Measurements from ENCODE around the gene ADAM33. TPM values are rescaled to one million over a fixed set of nuclear protein-coding genes. Genes with fewer than 3 reads are reported as not detected.

The ADAM33 gene
- total and polyA plus RNA-seq, 3 experiments from 2014 or later, result not detected

DNA sequence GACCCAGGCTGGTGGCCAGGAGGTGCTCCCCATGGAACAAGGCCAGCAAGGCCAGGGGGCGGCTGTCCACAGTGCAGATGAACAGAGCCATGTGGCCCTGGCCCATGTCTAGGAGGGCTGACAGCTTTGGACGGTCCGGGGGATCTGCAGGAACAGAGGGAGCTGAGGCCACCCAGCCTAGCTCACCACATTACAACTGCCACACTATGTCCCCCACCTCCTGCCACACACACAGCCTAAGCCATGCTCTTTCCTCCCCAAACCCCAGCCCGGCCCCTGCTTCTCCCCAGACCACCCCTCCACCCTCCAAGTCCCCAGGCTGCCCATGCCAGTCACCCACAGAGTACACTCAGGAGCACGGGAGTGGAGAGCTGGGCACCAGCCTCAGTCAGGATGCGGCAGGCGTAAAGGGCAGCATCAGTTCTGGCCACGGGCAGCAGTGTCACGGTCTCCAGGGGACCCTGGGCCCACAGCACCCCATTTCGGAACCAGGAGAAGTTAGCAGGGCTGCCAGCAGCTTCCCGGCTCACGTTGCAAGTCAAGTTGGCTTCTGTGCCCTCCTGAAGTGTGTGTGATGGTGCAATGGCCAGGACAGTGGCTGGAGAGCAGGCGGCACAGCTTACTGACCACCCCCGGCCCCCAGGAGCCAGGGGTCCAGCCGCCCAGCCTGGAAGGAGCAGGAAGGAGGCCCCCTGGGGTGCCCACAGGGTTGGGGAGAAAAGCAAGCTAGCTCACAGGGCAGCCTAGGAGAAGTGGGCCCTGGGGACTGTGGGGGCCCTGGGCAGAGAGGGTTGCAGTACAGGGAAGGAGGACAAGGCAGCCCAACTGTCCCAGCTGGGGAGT lies 15.2 kb upstream of the ADAM33 start:
- no peak overlapping the region for H3K4me3 ChIP-seq (ENCODE audit: low read length)
- Mint-ChIP-seq H3K9me3 (peaks cover 0 to 3% (median 0%) of the 10 kb centered on the region in 5 donors), H3K4me3 (no peak overlapping the region), H3K27ac (no peak overlapping the region), H3K36me3 (no peaks in the 10 kb centered on the region), H3K4me1 (no peaks in the 10 kb centered on the region), H3K27me3 (peaks cover 1 to 2% of the 10 kb centered on the region in 2 donors)
- H3K4me1 ChIP-seq (ENCODE audit: insufficient read depth, low read length), result no peaks in the 10 kb centered on the region
- ChIA-PET CTCF (interaction anchor here (1.1 to 2.9 kb wide), 2 partner anchors 10 to 14 kb away, joined by 3 to 11 read pairs; no protein-coding TSS in a partner anchor), POLR2A (no interaction called here)
- no peak overlapping the region for H3K27ac ChIP-seq (ENCODE audit: low read depth, low read length)
- no peaks in the 10 kb centered on the region for H3K9me3 ChIP-seq (ENCODE audit: low read length)
- DNase-seq, result peak in 1 of 5 donors; percentile 24
- H3K27me3 ChIP-seq (ENCODE audit: insufficient read depth, low read length, poor library complexity, severe bottlenecking), result no peaks in the 10 kb centered on the region
- H3K36me3 ChIP-seq (ENCODE audit: insufficient read depth, low read length), result no peaks in the 10 kb centered on the region

DNA sequence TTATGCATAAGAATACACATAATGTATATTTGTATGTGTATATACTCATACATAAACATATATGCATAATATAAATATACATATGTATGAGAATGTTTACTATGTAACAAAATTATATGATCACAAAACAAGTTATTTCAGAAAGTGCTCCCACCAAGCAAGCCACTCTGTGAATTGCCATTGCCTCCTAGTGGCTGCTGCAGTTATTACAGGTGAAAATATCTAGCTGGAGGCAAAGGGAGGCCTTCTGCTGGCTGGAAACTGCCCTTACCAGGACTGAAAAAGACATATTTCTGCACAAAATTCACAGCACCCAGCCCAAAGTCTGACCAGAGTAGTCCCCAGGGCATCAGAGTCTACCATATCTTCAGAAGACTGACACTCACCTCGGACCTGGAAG lies 14.4 kb upstream of the ADAM33 start:
- Mint-ChIP-seq H3K9me3 (peaks cover 0 to 3% (median 0%) of the 10 kb centered on the region in 5 donors), H3K27ac (no peak overlapping the region), H3K4me1 (no peaks in the 10 kb centered on the region), H3K27me3 (peaks cover 0 to 1% of the 10 kb centered on the region in 2 donors), H3K4me3 (no peak overlapping the region), H3K36me3 (no peaks in the 10 kb centered on the region)
- Histone ChIP-seq H3K27me3 (ENCODE audit: insufficient read depth, low read length, poor library complexity, severe bottlenecking) (no peaks in the 10 kb centered on the region), H3K9me3 (ENCODE audit: low read length) (no peaks in the 10 kb centered on the region), H3K4me1 (ENCODE audit: insufficient read depth, low read length) (no peaks in the 10 kb centered on the region), H3K36me3 (ENCODE audit: insufficient read depth, low read length) (no peaks in the 10 kb centered on the region), H3K27ac (ENCODE audit: low read depth, low read length) (no peak overlapping the region), H3K4me3 (ENCODE audit: low read length) (no peak overlapping the region)
- POLR2A ChIA-PET, result no interaction called here
- CTCF ChIA-PET, result interaction anchor here (1.1 to 1.7 kb wide), 2 partner anchors 9 to 20 kb away, joined by 3 to 5 read pairs; no protein-coding TSS in a partner anchor
- DNase-seq, result no peak

DNA sequence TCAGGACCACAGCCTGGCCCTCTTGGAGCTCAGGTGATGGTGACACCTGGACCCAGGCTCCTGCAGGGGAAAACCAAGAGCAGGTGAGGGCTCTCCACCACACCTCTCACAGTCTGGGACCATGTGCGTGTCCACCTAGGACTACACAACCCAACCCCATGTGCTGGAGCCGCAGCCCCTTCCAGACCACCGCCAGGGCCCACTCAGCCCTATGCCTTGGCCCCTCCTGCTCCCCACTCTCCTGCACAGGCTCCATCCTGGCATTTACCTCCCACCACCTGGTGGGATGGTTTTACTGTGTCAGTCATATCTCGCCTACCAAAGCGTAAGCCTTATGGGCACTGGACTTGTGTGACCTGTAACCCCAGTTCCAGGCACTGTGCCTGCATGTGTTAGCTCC lies 13.1 kb upstream of the ADAM33 start:
- Histone ChIP-seq H3K27ac (ENCODE audit: low read depth, low read length) (no peak overlapping the region), H3K4me3 (ENCODE audit: low read length) (no peak overlapping the region), H3K27me3 (ENCODE audit: insufficient read depth, low read length, poor library complexity, severe bottlenecking) (no peaks in the 10 kb centered on the region), H3K9me3 (ENCODE audit: low read length) (no peaks in the 10 kb centered on the region), H3K36me3 (ENCODE audit: insufficient read depth, low read length) (no peaks in the 10 kb centered on the region), H3K4me1 (ENCODE audit: insufficient read depth, low read length) (no peaks in the 10 kb centered on the region)
- DNase-seq, result no peak
- Mint-ChIP-seq H3K4me1 (no peaks in the 10 kb centered on the region), H3K27me3 (peaks cover 0 to 1% of the 10 kb centered on the region in 2 donors), H3K27ac (no peak overlapping the region), H3K9me3 (peaks cover 0 to 3% (median 0%) of the 10 kb centered on the region in 5 donors), H3K4me3 (no peak overlapping the region), H3K36me3 (no peaks in the 10 kb centered on the region)
- CTCF ChIA-PET, result interaction anchor here (1.7 to 3.1 kb wide), 2 partner anchors 15 to 18 kb away, joined by 5 to 11 read pairs; no protein-coding TSS in a partner anchor
- POLR2A ChIA-PET, result no interaction called here

DNA sequence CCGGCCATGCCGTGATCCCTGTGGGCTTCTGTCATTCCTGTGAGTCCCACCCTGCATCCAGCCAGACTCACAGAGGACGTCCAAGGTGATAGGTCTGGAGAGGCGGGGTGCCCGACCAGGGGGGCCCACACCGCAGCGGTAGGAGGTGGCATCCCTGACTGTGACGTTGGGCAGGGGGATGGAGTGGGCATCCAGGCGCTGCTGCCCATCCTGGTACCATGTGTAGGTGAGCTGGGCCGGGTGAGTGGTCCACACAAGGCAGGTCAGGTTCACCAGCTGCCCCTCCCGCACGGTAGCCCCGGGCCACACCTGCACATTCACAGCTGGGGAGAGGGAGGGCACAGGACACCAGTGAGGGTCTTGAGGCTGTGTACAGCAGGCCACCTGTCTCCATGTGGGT lies 11.6 kb upstream of the ADAM33 start:
- Mint-ChIP-seq H3K4me3 (no peak overlapping the region), H3K27ac (no peak overlapping the region)
- CTCF ChIA-PET, result interaction anchor here (1.2 to 3.1 kb wide), 2 partner anchors 16 to 17 kb away, joined by 4 to 11 read pairs; no protein-coding TSS in a partner anchor

DNA sequence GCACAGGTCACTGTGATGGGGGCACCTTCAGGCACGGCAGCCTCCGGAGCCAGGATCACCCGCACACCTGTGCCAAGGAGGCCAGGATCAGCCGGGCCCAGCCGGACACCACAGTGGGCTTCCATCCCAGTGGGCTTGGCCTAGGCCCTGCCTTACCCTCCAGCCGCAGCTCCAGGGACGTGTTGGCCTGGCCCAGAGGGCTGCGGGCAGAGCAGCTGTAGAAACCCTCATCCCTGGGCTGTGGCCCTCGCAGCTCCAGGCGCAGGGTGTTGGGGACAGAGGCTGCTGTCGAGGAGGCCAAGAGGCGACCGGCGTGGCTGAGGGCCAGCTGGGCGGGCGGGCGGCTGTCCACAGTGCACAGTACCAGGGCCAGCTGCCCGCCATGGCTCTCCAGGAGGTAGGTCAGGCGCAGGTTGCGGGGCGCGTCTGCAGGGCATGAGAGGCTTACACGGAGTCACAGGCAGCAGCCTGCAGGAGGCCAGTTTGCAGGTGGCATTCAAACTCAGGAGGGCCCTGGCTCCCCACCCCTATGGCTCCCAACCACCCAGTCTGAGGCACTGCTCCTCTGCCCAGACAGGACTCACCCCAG lies 11.0 kb upstream of the ADAM33 start:
- Histone ChIP-seq H3K27ac (ENCODE audit: low read depth, low read length) (no peak overlapping the region), H3K27me3 (ENCODE audit: insufficient read depth, low read length, poor library complexity, severe bottlenecking) (no peaks in the 10 kb centered on the region), H3K36me3 (ENCODE audit: insufficient read depth, low read length) (no peaks in the 10 kb centered on the region), H3K4me3 (ENCODE audit: low read length) (no peak overlapping the region), H3K4me1 (ENCODE audit: insufficient read depth, low read length) (no peaks in the 10 kb centered on the region), H3K9me3 (ENCODE audit: low read length) (no peaks in the 10 kb centered on the region)
- no peaks in the 10 kb centered on the region for H3K4me1 Mint-ChIP-seq
- H3K27me3 Mint-ChIP-seq, result peaks cover 0 to 1% of the 10 kb centered on the region in 2 donors
- ChIA-PET CTCF (interaction anchor here (1.1 to 3.1 kb wide), 3 partner anchors 16 to 18 kb away, joined by 3 to 11 read pairs (median 4); no protein-coding TSS in a partner anchor), POLR2A (no interaction called here)
- H3K4me3 Mint-ChIP-seq, result no peak overlapping the region
- H3K36me3 Mint-ChIP-seq, result no peaks in the 10 kb centered on the region
- H3K9me3 Mint-ChIP-seq, result peaks cover 0 to 3% (median 0%) of the 10 kb centered on the region in 5 donors
- DNase-seq, result no peak
- H3K27ac Mint-ChIP-seq, result no peak overlapping the region

More for the DNA sequence above, 11.6 kb upstream of the ADAM33 start:
- H3K27ac ChIP-seq (ENCODE audit: low read depth, low read length), result no peak overlapping the region
- H3K9me3 ChIP-seq (ENCODE audit: low read length), result no peaks in the 10 kb centered on the region
- DNase-seq, result no peak
- Mint-ChIP-seq H3K4me1 (no peaks in the 10 kb centered on the region), H3K27me3 (peaks cover 0 to 1% of the 10 kb centered on the region in 2 donors), H3K36me3 (no peaks in the 10 kb centered on the region), H3K9me3 (peaks cover 0 to 3% (median 0%) of the 10 kb centered on the region in 5 donors)
- POLR2A ChIA-PET, result no interaction called here
- H3K27me3 ChIP-seq (ENCODE audit: insufficient read depth, low read length, poor library complexity, severe bottlenecking), result no peaks in the 10 kb centered on the region
- no peaks in the 10 kb centered on the region for H3K36me3 ChIP-seq (ENCODE audit: insufficient read depth, low read length)
- no peaks in the 10 kb centered on the region for H3K4me1 ChIP-seq (ENCODE audit: insufficient read depth, low read length)
- H3K4me3 ChIP-seq (ENCODE audit: low read length), result no peak overlapping the region

DNA sequence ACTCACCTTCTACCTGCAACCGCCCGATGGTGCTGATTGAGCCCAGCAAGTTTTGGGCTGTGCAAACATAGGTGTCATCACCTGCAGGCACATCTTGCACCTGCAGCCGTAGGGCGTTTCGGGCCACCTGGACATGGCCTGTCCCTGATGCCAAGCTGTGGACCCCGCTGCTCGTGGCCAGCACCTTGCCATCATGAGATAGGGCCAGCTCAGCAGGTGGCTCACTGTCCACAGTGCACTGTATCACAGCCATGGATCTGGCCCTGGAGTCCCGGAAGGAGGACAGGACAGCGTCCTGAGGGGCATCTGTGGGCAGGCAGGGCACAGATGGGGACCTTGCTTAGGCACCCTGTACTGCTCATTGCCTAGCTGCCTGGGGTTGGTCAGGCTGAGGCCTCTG lies 10.1 kb upstream of the ADAM33 start:
- no peak for DNase-seq
- H3K27ac ChIP-seq (ENCODE audit: low read depth, low read length), result no peak overlapping the region
- Mint-ChIP-seq H3K36me3 (no peaks in the 10 kb centered on the region), H3K4me1 (no peaks in the 10 kb centered on the region), H3K9me3 (peaks cover 0 to 3% (median 0%) of the 10 kb centered on the region in 5 donors), H3K27me3 (peaks cover 1 to 3% of the 10 kb centered on the region in 2 donors), H3K27ac (no peak overlapping the region), H3K4me3 (no peak overlapping the region)
- ChIA-PET CTCF (interaction anchor here (1.1 kb wide), 1 partner anchor 15 kb away, joined by 3 read pairs; no protein-coding TSS in a partner anchor), POLR2A (interaction anchor here (0.5 kb wide), 1 partner anchor 51 kb away, joined by 3 read pairs; no protein-coding TSS in a partner anchor)
- no peaks in the 10 kb centered on the region for H3K9me3 ChIP-seq (ENCODE audit: low read length)
- H3K4me1 ChIP-seq (ENCODE audit: insufficient read depth, low read length), result no peaks in the 10 kb centered on the region
- no peak overlapping the region for H3K4me3 ChIP-seq (ENCODE audit: low read length)
- no peaks in the 10 kb centered on the region for H3K27me3 ChIP-seq (ENCODE audit: insufficient read depth, low read length, poor library complexity, severe bottlenecking)
- H3K36me3 ChIP-seq (ENCODE audit: insufficient read depth, low read length), result no peaks in the 10 kb centered on the region

DNA sequence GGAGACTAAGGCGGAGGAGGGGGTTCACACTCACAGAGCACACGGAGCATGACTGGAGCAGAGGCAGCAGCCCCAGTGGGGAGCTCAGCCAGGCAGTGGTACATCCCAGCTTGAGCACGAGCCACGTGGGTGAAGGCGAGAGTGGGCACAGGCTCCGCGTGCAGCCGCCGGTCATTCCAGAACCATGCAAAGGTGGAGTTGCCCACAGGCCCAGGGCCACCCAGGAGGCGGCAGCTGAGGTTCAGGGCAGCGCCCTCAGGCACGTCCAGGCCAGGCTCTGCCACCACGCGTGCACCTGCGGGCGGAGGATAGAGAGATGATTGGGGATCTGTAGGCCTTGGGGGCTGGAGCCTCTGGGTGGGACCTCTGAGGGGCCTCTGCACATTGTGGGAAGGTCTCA lies 9.5 kb upstream of the ADAM33 start:
- Mint-ChIP-seq H3K4me3 (no peak overlapping the region), H3K4me1 (no peaks in the 10 kb centered on the region), H3K9me3 (peaks cover 0 to 2% (median 0%) of the 10 kb centered on the region in 5 donors), H3K27ac (no peak overlapping the region), H3K27me3 (peaks cover 1 to 7% of the 10 kb centered on the region in 2 donors), H3K36me3 (no peaks in the 10 kb centered on the region)
- no peak for DNase-seq
- no peaks in the 10 kb centered on the region for H3K36me3 ChIP-seq (ENCODE audit: insufficient read depth, low read length)
- H3K4me3 ChIP-seq (ENCODE audit: low read length), result no peak overlapping the region
- H3K9me3 ChIP-seq (ENCODE audit: low read length), result no peaks in the 10 kb centered on the region
- H3K27me3 ChIP-seq (ENCODE audit: insufficient read depth, low read length, poor library complexity, severe bottlenecking), result no peaks in the 10 kb centered on the region
- POLR2A ChIA-PET, result interaction anchor here (0.5 kb wide), 1 partner anchor 52 kb away, joined by 3 read pairs; no protein-coding TSS in a partner anchor
- H3K4me1 ChIP-seq (ENCODE audit: insufficient read depth, low read length), result no peaks in the 10 kb centered on the region
- H3K27ac ChIP-seq (ENCODE audit: low read depth, low read length), result no peak overlapping the region
- CTCF ChIA-PET, result no interaction called here

DNA sequence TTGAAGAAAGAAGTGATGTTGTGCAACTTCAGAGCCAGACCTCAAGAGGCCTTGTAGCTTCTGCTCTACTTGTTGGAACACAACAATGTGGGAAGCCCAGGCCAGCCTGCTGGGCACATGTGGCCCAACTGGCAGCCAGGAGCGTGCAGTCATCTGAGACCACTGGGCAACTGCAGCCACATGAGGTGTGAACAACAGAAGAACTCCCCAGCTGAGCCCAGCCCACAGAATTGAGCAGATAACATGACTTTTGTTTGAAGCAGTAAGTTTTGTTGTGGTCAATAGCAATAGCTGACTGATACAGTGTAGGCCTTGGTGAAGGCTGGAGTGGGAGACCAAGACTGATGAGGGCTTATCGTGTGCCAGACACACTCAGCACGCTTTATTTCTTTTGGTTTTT lies 8.6 kb upstream of the ADAM33 start:
- H3K36me3 Mint-ChIP-seq, result no peaks in the 10 kb centered on the region
- peaks cover 5 to 15% of the 10 kb centered on the region in 2 donors for H3K27me3 Mint-ChIP-seq
- H3K9me3 ChIP-seq (ENCODE audit: low read length), result no peaks in the 10 kb centered on the region
- H3K4me1 ChIP-seq (ENCODE audit: insufficient read depth, low read length), result no peaks in the 10 kb centered on the region
- no peaks in the 10 kb centered on the region for H3K36me3 ChIP-seq (ENCODE audit: insufficient read depth, low read length)
- no peak for DNase-seq
- no peaks in the 10 kb centered on the region for H3K27me3 ChIP-seq (ENCODE audit: insufficient read depth, low read length, poor library complexity, severe bottlenecking)
- H3K4me3 ChIP-seq (ENCODE audit: low read length), result no peak overlapping the region
- peaks cover 0 to 2% (median 0%) of the 10 kb centered on the region in 5 donors for H3K9me3 Mint-ChIP-seq
- no peaks in the 10 kb centered on the region for H3K4me1 Mint-ChIP-seq
- no peak overlapping the region for H3K27ac Mint-ChIP-seq
- no peak overlapping the region for H3K4me3 Mint-ChIP-seq
- POLR2A ChIA-PET, result no interaction called here
- H3K27ac ChIP-seq (ENCODE audit: low read depth, low read length), result no peak overlapping the region
- CTCF ChIA-PET, result no interaction called here
